Glutamatergic neuron (in vitro differentiated cells): ENCODE data around the gene SCFD1. TPM values are rescaled to one million over a fixed set of nuclear protein-coding genes. Genes with fewer than 3 reads are reported as not detected.

ENCODE experiments used
- DNase-seq: peaks from one replicate; pipeline ENCODE4 v3.0.0; 2022
- H3K27ac Mint-ChIP-seq: one replicate; pipeline ENCODE4 v1.8.0; 2020; ENCODE audit warnings: mild to moderate bottlenecking, mixed read lengths, inconsistent platforms; ENCODE audit not compliant: unreplicated experiment
- H3K27me3 Mint-ChIP-seq: one replicate; pipeline ENCODE4 v1.8.0; 2020; ENCODE audit warnings: mild to moderate bottlenecking, moderate library complexity, mixed read lengths, inconsistent platforms; ENCODE audit not compliant: unreplicated experiment
- H3K36me3 Mint-ChIP-seq: one replicate; pipeline ENCODE4 v1.8.0; 2020; ENCODE audit warnings: mild to moderate bottlenecking, mixed read lengths, inconsistent platforms; ENCODE audit not compliant: unreplicated experiment
- H3K4me1 Mint-ChIP-seq: one replicate; pipeline ENCODE4 v1.8.0; 2020; ENCODE audit warnings: mild to moderate bottlenecking, low read depth, mixed read lengths, inconsistent platforms; ENCODE audit not compliant: unreplicated experiment
- H3K4me3 Mint-ChIP-seq: one replicate; pipeline ENCODE4 v1.8.0; 2020; ENCODE audit warnings: mild to moderate bottlenecking, mixed read lengths, inconsistent platforms; ENCODE audit not compliant: unreplicated experiment
- H3K9me3 Mint-ChIP-seq: one replicate; pipeline ENCODE4 v1.8.0; 2020; ENCODE audit warnings: mild to moderate bottlenecking, moderate library complexity, mixed read lengths, inconsistent platforms; ENCODE audit not compliant: unreplicated experiment
- total RNA-seq: library from RNA; stranded (reverse); fragmentation: NEBNext Ultra II Directional; extraction: Animal tissue kit (Norgen Biotek cat#: 25700); gene quantifications from one replicate; pipeline ENCODE4 v1.2.1, GENCODE V29; 2021; ENCODE audit not compliant: unreplicated experiment
- TF ChIP-seq, protein P1 (sequence below): fragments of 200-600 bp; sonication (generic); IDR thresholded peaks from one replicate; pipeline ENCODE4 v1.5.0; 2021; ENCODE audit not compliant: partially characterized antibody, unreplicated experiment

SCFD1 gene
- total RNA-seq, 1 donor from 2014 or later, result 68.9 TPM

DNA sequence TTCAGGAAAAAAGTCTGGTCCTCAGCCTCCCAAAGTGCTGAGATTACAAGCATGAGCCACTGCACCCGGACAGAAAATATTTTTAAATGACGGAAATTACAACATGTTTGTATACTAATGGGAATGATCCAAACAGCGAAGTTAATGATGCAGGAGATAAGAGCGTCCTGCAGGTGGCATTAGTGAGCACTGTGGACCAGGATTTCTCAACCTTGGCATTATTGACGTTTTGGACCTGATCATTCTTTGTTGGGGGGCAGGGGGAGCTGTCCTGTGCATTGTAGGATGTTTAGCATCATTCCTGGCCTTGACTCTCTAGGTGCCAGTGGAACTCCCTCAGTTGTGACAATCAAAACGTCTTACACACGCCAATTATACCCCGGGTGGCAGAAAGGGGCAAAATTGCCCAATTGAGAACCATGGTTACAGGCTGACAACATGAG, 34.1 kb downstream of the SCFD1 start:
- Mint-ChIP-seq H3K4me1 (no peaks in the 10 kb centered on the region), H3K27ac (no peak overlapping the region)

DNA sequence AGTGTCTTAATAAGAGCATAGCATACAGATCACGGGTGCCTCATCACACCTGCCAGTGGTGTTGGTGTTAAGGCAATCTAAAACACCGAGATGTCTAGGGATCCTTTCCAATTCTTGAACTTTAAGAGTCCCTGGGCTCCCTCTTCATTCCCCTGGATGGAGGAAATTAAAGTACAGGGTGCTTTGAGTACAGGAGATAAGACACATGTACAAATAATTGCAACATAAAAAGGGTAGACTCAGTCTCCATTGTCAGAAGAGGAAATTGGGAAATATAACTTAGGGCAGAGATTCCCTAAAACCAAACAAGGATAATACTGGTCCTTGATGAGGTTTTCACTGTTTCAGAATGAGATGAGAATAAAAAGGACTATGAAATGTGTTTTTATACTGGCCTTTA, 34.9 kb downstream of the SCFD1 start:
- H3K4me3 Mint-ChIP-seq, result no peak overlapping the region
- no peaks in the 10 kb centered on the region for H3K4me1 Mint-ChIP-seq
- DNase-seq, result no peak
- H3K27me3 Mint-ChIP-seq, result no peaks in the 10 kb centered on the region
- no peaks in the 10 kb centered on the region for H3K9me3 Mint-ChIP-seq
- H3K36me3 Mint-ChIP-seq, result no peaks in the 10 kb centered on the region
- H3K27ac Mint-ChIP-seq, result no peak overlapping the region
- TF ChIP-seq, protein P1, sequence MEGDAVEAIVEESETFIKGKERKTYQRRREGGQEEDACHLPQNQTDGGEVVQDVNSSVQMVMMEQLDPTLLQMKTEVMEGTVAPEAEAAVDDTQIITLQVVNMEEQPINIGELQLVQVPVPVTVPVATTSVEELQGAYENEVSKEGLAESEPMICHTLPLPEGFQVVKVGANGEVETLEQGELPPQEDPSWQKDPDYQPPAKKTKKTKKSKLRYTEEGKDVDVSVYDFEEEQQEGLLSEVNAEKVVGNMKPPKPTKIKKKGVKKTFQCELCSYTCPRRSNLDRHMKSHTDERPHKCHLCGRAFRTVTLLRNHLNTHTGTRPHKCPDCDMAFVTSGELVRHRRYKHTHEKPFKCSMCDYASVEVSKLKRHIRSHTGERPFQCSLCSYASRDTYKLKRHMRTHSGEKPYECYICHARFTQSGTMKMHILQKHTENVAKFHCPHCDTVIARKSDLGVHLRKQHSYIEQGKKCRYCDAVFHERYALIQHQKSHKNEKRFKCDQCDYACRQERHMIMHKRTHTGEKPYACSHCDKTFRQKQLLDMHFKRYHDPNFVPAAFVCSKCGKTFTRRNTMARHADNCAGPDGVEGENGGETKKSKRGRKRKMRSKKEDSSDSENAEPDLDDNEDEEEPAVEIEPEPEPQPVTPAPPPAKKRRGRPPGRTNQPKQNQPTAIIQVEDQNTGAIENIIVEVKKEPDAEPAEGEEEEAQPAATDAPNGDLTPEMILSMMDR, result no peak

More for the DNA sequence above, 34.1 kb downstream of the SCFD1 start:
- DNase-seq, result peak; percentile 31
- H3K9me3 Mint-ChIP-seq, result no peaks in the 10 kb centered on the region
- H3K36me3 Mint-ChIP-seq, result no peaks in the 10 kb centered on the region
- H3K27me3 Mint-ChIP-seq, result no peaks in the 10 kb centered on the region
- H3K4me3 Mint-ChIP-seq, result no peak overlapping the region
- TF ChIP-seq, protein P1, result peak; percentile 70

- H3K27ac Mint-ChIP-seq, result no peak overlapping the region
- no peaks in the 10 kb centered on the region for H3K36me3 Mint-ChIP-seq
- H3K4me3 Mint-ChIP-seq, result no peak overlapping the region
- no peak for DNase-seq
- no peaks in the 10 kb centered on the region for H3K4me1 Mint-ChIP-seq
- TF ChIP-seq, protein P1, result peak; percentile 51
- H3K9me3 Mint-ChIP-seq, result no peaks in the 10 kb centered on the region
- H3K27me3 Mint-ChIP-seq, result no peaks in the 10 kb centered on the region
Measured at GRCh38 chr14:30657606-30658163, 35.6 kb downstream of the SCFD1 start.

DNA sequence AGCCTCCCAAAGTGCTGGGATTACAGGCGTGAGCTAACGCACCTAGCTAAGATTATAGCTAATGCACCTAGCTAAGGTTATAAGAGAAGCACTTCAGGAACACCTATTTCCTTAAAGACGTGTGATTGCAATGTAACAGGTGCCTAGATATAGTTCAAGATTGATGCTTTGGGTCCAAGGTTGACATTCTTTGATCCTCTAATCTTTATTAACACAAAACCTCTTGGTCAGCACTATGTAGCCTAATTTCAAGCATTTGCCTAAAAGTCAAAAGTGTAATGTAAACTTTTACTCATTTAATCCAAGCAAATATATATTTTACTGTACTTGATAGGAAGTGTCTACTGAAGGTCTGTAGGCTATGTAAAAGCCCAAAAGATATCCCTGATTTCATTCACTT, 36.5 kb downstream of the SCFD1 start:
- H3K36me3 Mint-ChIP-seq, result no peaks in the 10 kb centered on the region
- H3K4me1 Mint-ChIP-seq, result no peaks in the 10 kb centered on the region
- H3K27ac Mint-ChIP-seq, result no peak overlapping the region
- H3K27me3 Mint-ChIP-seq, result no peaks in the 10 kb centered on the region
- H3K4me3 Mint-ChIP-seq, result no peak overlapping the region
- no peak for DNase-seq
- no peaks in the 10 kb centered on the region for H3K9me3 Mint-ChIP-seq
- TF ChIP-seq, protein P1, result no peak

GRCh38 chr14:30669594-30669993, 47.5 kb downstream of the SCFD1 start:
- no peaks in the 10 kb centered on the region for H3K4me1 Mint-ChIP-seq
- H3K36me3 Mint-ChIP-seq, result peaks cover 14% of the 10 kb centered on the region
- TF ChIP-seq, protein P1, result no peak
- no peak for DNase-seq
- H3K4me3 Mint-ChIP-seq, result no peak overlapping the region
- peaks cover 7% of the 10 kb centered on the region for H3K9me3 Mint-ChIP-seq
- no peaks in the 10 kb centered on the region for H3K27me3 Mint-ChIP-seq
- H3K27ac Mint-ChIP-seq, result no peak overlapping the region
